MM.1S (cell line): ENCODE measurements around the gene GAREM1.

Experiments
- DNase-seq: peaks from one replicate; pipeline ENCODE4 v3.0.0-alpha.2; 2015
- H2AFZ ChIP-seq: fragments of 300-600 bp; sonication (generic); 2 replicates; pipeline ENCODE4 v1.6.0; 2016; ENCODE audit warnings: antibody characterized with exemption, low read length
- H3F3A ChIP-seq: fragments of 300-600 bp; sonication (generic); 2 replicates; pipeline ENCODE4 v1.6.1; 2016; ENCODE audit warnings: mild to moderate bottlenecking, antibody characterized with exemption, low read length, moderate library complexity, mixed read lengths; ENCODE audit not compliant: insufficient read depth
- H3K27ac ChIP-seq: fragments of 300-600 bp; sonication (generic); 2 replicates; pipeline ENCODE4 v1.5.1; 2016; ENCODE audit warnings: mild to moderate bottlenecking, low read length
- H3K27me3 ChIP-seq: fragments of 300-600 bp; sonication (generic); replicated peaks from 2 replicates; pipeline ENCODE4 v1.6.0; 2016; ENCODE audit warnings: low read length; ENCODE audit not compliant: insufficient read depth
- H3K36me3 ChIP-seq: fragments of 300-600 bp; sonication (generic); replicated peaks from 2 replicates; pipeline ENCODE4 v1.6.1; 2016; ENCODE audit warnings: mild to moderate bottlenecking, low read length, mixed read lengths; ENCODE audit not compliant: insufficient read depth
- H3K4me1 ChIP-seq: fragments of 300-600 bp; sonication (generic); 2 replicates; pipeline ENCODE4 v1.6.1; 2016; ENCODE audit warnings: low read length, mixed read lengths
- H3K4me2 ChIP-seq: fragments of 300-600 bp; sonication (generic); 2 replicates; pipeline ENCODE4 v1.6.0; 2016; ENCODE audit warnings: low read depth, low read length
- H3K4me3 ChIP-seq: fragments of 300-600 bp; sonication (generic); 2 replicates; pipeline ENCODE4 v1.5.1; 2016; ENCODE audit warnings: low read length, mixed read lengths
- H3K79me2 ChIP-seq: fragments of 300-600 bp; sonication (generic); 2 replicates; pipeline ENCODE4 v1.6.1; 2016; ENCODE audit warnings: mixed run types, low read length, mixed read lengths
- H3K9ac ChIP-seq: fragments of 300-600 bp; sonication (generic); 2 replicates; pipeline ENCODE4 v1.6.1; 2016; ENCODE audit warnings: low read length, mixed read lengths
- H3K9me2 ChIP-seq: fragments of 300-600 bp; sonication (generic); replicated peaks from 2 replicates; pipeline ENCODE4 v1.6.1; 2016; ENCODE audit warnings: mild to moderate bottlenecking, low read length, mixed read lengths; ENCODE audit not compliant: insufficient read depth
- H3K9me3 ChIP-seq: fragments of 300-600 bp; sonication (generic); replicated peaks from 2 replicates; pipeline ENCODE4 v1.6.1; 2016; ENCODE audit warnings: mild to moderate bottlenecking, low read length, mixed read lengths; ENCODE audit not compliant: insufficient read depth
- H4K20me1 ChIP-seq: fragments of 300-600 bp; sonication (generic); 2 replicates; pipeline ENCODE4 v1.6.1; 2016; ENCODE audit warnings: mild to moderate bottlenecking, low read length, moderate library complexity, mixed read lengths; ENCODE audit not compliant: insufficient read depth
- CTCF ChIP-seq: fragments of 300-600 bp; sonication (generic); IDR thresholded peaks from 2 replicates; pipeline ENCODE4 v1.5.1; 2016; ENCODE audit warnings: antibody characterized with exemption, low read length, mixed read lengths
- EZH2 ChIP-seq: fragments of 300-600 bp; sonication (generic); optimal IDR thresholded peaks from 2 replicates; pipeline ENCODE3; 2017; ENCODE audit warnings: low read depth, mild to moderate bottlenecking, antibody characterized with exemption, low read length, mixed read lengths
- EZH2phosphoT487 ChIP-seq: fragments of 300-600 bp; sonication (generic); IDR thresholded peaks from 2 replicates; pipeline ENCODE4 v1.6.1; 2018; ENCODE audit warnings: antibody characterized with exemption, low read length

GAREM1 gene

GRCh38 chr18:32373505-32373904, 97.2 kb downstream of the GAREM1 start:
- H3K4me2 ChIP-seq: no peak overlapping the region
- no peak overlapping the region for H3K4me3 ChIP-seq
- H3K9me2 ChIP-seq: no peaks in the 10 kb centered on the region
- no peaks in the 10 kb centered on the region for H3F3A ChIP-seq
- no peaks in the 10 kb centered on the region for H4K20me1 ChIP-seq
- no peaks in the 10 kb centered on the region for H3K36me3 ChIP-seq
- no peaks in the 10 kb centered on the region for H3K9me3 ChIP-seq
- H3K27ac ChIP-seq: no peak overlapping the region
- DNase-seq: no peak
- H3K4me1 ChIP-seq: no peaks in the 10 kb centered on the region
- no peak for TF ChIP-seq EZH2
- no peak for TF ChIP-seq CTCF
- TF ChIP-seq EZH2phosphoT487: no peak
- H3K79me2 ChIP-seq: no peaks in the 10 kb centered on the region
- no peak overlapping the region for H2AFZ ChIP-seq
- no peak overlapping the region for H3K9ac ChIP-seq
- no peaks in the 10 kb centered on the region for H3K27me3 ChIP-seq

DNA sequence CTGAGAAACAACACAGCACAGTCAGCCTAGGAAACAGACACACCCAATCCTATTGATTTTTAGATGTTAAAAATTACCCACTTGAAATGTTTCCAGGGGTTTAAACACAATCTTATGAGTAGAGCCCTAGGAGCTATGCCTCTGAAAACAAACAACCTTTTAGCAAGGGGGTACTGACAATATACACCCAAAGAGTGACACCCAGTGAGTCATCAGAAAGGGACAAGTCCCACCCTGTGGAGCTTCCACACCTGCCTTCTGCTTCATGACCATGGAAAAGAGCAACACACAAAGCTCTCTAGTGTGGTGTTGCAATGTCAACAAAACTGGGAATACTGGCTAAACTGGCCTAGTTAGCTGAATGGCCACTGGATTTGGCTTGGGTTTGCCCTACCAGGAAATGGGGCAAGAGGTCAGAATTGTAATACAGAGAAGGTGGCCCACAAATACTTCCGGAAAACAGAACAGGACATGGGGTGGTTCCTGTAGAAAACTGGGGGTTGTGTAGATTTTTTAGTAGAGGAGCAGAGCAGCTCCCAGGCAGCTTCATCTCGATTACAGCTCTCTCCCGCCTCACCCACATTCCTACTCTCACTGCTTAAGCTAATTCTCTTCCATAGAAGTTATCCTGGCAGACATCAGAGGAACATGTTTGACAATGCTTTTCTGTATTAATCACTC, 98.2 kb downstream of the GAREM1 start:
- Histone ChIP-seq H3F3A (no peaks in the 10 kb centered on the region), H3K9me2 (no peaks in the 10 kb centered on the region), H3K4me2 (no peak overlapping the region), H3K36me3 (no peaks in the 10 kb centered on the region), H3K79me2 (no peaks in the 10 kb centered on the region), H3K9ac (no peak overlapping the region), H3K27me3 (no peaks in the 10 kb centered on the region), H4K20me1 (no peaks in the 10 kb centered on the region), H3K27ac (no peak overlapping the region), H3K4me3 (no peak overlapping the region), H3K9me3 (no peaks in the 10 kb centered on the region), H2AFZ (no peak overlapping the region), H3K4me1 (no peaks in the 10 kb centered on the region)
- no peak for DNase-seq
- no peak for TF ChIP-seq CTCF
- TF ChIP-seq EZH2: no peak
- TF ChIP-seq EZH2phosphoT487: no peak

DNA sequence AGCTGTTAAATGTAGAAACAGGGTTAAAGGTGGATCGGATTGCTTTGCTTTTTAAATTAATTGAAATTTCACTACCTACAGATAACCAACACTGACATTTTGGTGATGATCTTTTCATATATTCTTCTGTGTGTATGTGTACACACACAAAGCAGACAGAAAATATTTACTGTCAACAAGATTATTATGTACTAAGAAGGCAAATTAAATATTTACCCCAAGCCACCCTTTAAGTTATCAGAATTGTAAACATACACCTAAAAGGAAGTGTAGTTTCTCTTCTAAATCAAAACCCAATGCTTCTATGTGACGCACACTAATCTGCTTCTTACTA, 98.7 kb downstream of the GAREM1 start:
- H2AFZ ChIP-seq: no peak overlapping the region
- no peak overlapping the region for H3K4me2 ChIP-seq
- H3K27ac ChIP-seq: no peak overlapping the region
- TF ChIP-seq CTCF (no peak), EZH2phosphoT487 (no peak), EZH2 (no peak)
- H3K9ac ChIP-seq: no peak overlapping the region
- H3K9me2 ChIP-seq: no peaks in the 10 kb centered on the region
- no peaks in the 10 kb centered on the region for H3K4me1 ChIP-seq
- no peak for DNase-seq
- no peak overlapping the region for H3K4me3 ChIP-seq
- no peaks in the 10 kb centered on the region for H3K79me2 ChIP-seq
- no peaks in the 10 kb centered on the region for H3K9me3 ChIP-seq
- H3K27me3 ChIP-seq: no peaks in the 10 kb centered on the region
- no peaks in the 10 kb centered on the region for H3F3A ChIP-seq
- no peaks in the 10 kb centered on the region for H4K20me1 ChIP-seq
- H3K36me3 ChIP-seq: no peaks in the 10 kb centered on the region
